HG02870 (cell line): ENCODE results near the gene ANKS1A.

Source experiments
- ATAC-seq: cut with Tn5 transposase; IDR thresholded peaks from one replicate; pipeline ENCODE4 v1.9.1; 2021; ENCODE audit warnings: mild to moderate bottlenecking, moderate library complexity; ENCODE audit not compliant: unreplicated experiment

Gene ANKS1A

GRCh38 chr6:35050757-35051330 lies 161.8 kb downstream of the ANKS1A start:
- ATAC-seq: no peak

- no peak for ATAC-seq
Measured at GRCh38 chr6:35051396-35051795, 162.3 kb downstream of the ANKS1A start.

- ATAC-seq: no peak
Measured at GRCh38 chr6:35051997-35052583, 163.0 kb downstream of the ANKS1A start.

GRCh38 chr6:35052694-35053565 lies 163.9 kb downstream of the ANKS1A start:
- ATAC-seq: no peak

GRCh38 chr6:35053701-35054100 lies 164.6 kb downstream of the ANKS1A start:
- ATAC-seq: no peak

GRCh38 chr6:35054106-35054742 lies 165.2 kb downstream of the ANKS1A start:
- no peak for ATAC-seq

GRCh38 chr6:35054743-35055130 lies 165.7 kb downstream of the ANKS1A start:
- no peak for ATAC-seq

GRCh38 chr6:35055891-35056290 lies 166.8 kb downstream of the ANKS1A start:
- ATAC-seq: no peak

- ATAC-seq: no peak
Measured at GRCh38 chr6:35056952-35057351, 167.9 kb downstream of the ANKS1A start.

- ATAC-seq: no peak
Measured at GRCh38 chr6:35057449-35058357, 168.6 kb downstream of the ANKS1A start.

GRCh38 chr6:35058358-35058675 lies 169.3 kb downstream of the ANKS1A start:
- no peak for ATAC-seq

GRCh38 chr6:35058865-35059522 lies 169.9 kb downstream of the ANKS1A start:
- ATAC-seq: no peak

- no peak for ATAC-seq
Measured at GRCh38 chr6:35059596-35060345, 170.7 kb downstream of the ANKS1A start.

GRCh38 chr6:35061102-35061615 lies 172.1 kb downstream of the ANKS1A start:
- ATAC-seq: no peak

GRCh38 chr6:35061651-35062410 lies 172.8 kb downstream of the ANKS1A start:
- ATAC-seq: no peak

- no peak for ATAC-seq
Measured at GRCh38 chr6:35062676-35063574, 173.9 kb downstream of the ANKS1A start.

- no peak for ATAC-seq
Measured at GRCh38 chr6:35063701-35064280, 174.7 kb downstream of the ANKS1A start.
